HG02759 (cell line): Measurements from ENCODE around the gene ZNF281.
"Not testable (repeated sequence)": the region's sequence is repeated elsewhere in the genome, so short reads cannot be mapped to it uniquely, and the experiment has no call there.

Experiments
- ATAC-seq: cut with Tn5 transposase; IDR thresholded peaks from one replicate; pipeline ENCODE4 v1.9.1; 2021; ENCODE audit warnings: mild to moderate bottlenecking, moderate library complexity; ENCODE audit not compliant: unreplicated experiment

Gene ZNF281, protein sequence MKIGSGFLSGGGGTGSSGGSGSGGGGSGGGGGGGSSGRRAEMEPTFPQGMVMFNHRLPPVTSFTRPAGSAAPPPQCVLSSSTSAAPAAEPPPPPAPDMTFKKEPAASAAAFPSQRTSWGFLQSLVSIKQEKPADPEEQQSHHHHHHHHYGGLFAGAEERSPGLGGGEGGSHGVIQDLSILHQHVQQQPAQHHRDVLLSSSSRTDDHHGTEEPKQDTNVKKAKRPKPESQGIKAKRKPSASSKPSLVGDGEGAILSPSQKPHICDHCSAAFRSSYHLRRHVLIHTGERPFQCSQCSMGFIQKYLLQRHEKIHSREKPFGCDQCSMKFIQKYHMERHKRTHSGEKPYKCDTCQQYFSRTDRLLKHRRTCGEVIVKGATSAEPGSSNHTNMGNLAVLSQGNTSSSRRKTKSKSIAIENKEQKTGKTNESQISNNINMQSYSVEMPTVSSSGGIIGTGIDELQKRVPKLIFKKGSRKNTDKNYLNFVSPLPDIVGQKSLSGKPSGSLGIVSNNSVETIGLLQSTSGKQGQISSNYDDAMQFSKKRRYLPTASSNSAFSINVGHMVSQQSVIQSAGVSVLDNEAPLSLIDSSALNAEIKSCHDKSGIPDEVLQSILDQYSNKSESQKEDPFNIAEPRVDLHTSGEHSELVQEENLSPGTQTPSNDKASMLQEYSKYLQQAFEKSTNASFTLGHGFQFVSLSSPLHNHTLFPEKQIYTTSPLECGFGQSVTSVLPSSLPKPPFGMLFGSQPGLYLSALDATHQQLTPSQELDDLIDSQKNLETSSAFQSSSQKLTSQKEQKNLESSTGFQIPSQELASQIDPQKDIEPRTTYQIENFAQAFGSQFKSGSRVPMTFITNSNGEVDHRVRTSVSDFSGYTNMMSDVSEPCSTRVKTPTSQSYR

DNA sequence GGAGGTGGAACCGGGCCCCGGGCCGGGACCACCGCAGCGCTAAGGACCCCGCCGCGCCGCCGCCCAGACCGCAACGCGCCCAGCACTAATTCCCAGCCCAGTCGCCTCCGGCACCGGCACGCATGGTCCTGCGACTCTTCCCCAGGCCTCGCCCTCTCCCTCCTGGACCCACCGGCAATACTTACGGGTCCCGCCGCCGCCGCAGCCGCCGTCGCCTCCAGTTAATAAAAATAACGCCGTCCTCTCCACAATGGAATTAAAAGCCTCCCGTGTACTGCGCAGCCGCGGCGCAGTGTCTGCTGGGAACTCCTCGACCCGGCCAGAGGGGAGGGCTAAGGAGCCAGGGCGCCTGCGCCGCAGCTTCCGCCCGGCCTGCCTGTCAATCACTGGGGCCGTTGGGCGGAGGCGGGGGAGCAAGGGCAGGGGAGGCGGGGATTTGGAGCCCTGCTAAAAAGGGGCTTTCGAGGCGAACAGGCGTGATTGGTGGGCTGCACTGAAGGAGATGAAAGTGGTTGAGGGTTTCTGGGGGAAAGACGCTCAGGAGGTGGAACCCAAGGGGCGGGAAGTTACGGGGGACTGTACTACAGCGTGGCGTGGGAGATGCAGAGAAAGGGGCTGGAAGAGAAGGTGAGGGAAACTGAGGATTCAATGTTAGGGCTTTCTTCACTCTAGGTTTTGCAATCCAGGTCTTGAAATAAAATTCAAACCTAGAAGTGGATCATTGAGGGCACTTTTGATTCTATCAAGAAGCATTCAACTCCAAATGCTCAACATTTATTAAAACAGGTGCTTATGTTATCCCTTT lies at the start of gene ZNF281:
ZNF281 (minus strand) TSS at position 276 of the 805 bp plus-strand sequence. CDS start 331 bp downstream, outside the sequence.
- ATAC-seq: peak; percentile 97

DNA sequence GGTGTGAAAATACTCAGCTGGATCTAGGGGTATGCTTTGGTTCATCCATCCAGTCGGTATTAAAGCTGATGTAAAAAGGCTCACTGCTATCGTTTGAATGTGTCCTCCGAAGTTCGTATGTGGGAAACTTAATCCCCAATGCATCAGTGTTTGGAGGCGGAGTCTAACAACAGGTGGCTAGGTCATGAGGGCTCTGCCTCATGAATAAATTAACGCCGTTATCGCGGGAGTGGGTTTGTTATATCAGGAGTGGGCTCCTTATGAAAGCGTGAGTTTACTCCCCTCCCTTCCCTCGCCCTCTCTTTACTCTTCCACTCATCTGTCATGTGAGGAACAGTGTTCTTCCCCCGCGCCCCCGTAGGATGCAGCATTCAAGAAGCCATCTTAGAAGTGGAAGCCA lies 48.9 kb upstream of the ZNF281 start:
- no peak for ATAC-seq

DNA sequence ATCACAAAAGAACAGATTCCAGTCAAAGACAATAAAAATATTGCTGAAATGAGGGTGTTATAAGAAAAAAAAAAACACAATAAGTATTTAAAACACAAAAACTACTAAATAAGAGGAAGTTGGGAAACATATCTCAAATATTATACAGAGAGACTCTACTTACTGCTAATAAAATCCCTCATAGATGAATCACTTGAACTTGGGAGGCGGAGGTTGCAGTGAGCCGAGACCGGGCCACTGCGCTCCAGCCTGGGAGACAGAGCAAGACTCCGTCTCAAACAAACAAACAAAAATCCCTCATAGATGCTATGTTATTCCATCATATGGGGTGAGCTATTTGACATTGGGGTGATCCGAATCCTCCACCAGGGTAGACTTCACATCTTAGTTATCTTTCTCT lies 48.0 kb upstream of the ZNF281 start:
- no peak for ATAC-seq

DNA sequence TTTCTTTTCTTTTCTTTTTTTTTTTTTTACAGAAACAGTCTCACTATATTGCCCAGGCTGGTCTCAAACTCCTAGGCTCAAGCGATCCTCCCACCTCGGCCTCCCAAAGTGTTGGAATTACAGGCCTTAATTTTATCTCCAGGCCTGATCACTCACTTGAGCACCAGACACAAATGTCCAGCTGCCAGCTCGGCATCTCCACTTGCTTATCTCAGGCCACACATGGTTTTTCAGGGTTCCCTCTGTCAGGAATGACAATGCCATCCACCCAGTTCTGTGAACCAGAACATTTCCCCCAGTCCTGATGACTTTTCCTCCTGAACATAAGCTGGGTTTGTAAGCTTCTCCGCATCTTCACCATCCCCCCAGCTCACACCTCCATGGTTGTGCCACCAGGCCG lies 44.6 kb upstream of the ZNF281 start:
- no peak for ATAC-seq

DNA sequence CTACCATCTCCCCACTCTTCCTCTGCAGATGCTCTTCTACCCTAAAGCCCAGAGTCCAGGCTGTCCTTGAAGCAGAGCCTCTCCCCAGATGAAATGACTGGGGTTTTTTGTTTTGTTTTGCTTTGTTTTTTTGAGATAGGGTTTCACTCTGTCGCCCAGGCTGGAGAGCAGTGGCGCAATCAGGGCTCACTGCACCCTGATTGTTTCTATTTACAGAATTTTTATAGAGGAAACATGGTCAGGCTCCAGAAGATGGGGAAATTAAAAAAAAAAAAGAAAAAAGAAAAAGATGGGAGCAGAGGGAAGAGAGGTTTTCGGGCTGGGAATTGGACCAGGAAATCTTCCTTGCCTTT lies 43.7 kb upstream of the ZNF281 start:
- no peak for ATAC-seq

DNA sequence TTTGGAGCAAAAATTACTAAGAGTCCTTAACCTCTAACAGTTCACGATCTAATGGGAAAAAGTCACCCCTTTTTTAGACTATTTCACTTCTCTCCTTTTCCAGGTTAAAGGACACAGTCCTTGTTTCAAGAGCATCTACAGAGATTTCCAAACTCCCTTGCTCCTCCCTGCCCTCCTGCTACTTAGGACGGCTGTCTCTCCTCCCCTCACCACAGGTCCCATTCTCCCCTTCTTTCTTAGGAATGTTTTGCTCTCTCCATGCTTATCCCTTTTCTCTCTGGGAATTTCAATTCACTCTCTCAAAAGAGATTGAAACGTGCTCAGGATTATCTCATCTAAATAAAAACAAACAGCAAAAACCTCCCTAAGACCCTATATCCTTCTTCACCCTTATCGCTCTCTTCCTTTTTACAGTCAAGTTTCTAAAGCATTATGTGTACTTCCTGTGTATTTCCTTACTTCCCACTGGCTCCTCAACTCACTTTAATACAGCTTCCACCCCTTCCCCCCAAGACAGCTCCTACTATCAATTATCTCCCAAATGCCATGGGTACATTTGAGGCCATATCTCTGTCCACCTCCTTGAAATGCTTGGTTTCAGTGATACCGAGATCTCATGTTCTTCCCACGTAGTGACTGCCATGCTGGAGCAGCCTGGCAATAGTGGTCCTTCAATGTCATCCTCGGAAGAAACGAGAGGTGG lies 43.2 kb upstream of the ZNF281 start:
- no peak for ATAC-seq

DNA sequence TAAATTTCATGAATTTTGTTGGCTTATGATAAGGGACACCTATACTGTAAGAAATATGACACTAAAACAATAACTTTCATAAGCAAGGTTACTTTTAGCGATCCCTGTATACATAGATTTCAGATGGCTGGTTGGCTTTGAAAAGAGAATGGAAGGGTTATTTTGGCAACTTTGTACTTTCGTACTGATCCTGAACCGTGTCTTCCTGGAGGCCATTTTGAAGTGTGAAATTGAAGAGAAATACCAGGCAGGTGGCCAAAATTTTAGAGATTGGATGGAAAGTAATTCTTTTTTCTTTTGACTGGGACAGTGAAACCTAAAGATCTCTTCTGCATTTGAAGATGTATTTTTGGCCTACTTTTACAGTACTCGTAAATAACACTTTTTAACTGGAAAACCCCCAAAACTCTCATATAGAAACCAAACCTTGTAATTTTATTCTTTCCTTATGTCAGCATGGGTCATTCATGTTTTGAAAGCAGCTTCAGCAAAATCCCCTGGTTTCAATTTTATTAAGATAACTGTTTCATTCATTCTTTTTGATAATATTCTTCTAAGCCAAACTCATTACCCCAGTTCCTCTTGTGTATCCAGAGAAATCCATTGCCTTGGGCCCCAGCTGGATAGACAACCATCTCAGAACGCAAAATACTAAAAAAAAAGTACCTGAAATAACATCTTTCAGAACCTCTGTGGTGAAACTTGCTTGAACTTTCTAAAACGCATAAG lies 38.4 kb upstream of the ZNF281 start:
- ATAC-seq: peak; percentile 90

DNA sequence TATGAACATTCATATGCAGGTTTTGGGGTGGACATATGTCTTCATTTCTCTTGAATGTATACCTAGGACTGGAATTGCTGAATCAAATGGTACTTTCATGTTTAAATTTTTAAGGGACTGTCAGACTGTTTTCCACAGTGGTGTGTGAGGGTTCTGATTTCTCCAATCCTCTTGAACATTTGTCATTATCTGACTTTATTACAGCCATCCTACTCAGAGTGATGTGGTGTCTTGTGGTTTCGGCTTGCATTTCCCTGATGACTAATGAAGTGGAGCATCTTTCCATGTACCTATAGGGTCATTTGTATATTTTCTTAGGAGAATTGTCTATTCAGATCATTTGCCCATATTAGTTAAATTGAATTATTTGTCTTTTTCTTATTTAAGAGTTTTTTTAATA lies 35.4 kb upstream of the ZNF281 start:
- no peak for ATAC-seq

DNA sequence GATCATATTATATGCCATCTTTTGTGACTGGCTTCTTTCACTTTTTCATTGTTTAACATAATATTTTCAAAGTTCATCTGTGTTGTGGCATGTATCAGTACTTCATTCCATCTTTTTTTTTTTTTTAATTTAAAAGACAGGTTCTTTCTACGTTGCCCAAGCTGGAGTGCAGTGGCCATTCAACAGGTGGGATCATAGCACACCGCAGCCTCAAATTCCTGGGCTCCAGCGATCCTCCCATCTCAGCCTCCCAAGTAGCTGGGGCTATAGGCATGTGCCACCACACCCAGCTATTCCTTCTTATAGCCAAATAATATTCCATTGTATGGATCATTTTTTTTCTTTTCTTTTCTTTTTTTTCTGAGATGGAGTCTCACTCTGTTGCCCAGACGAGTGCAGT lies 34.6 kb upstream of the ZNF281 start:
- no peak for ATAC-seq

DNA sequence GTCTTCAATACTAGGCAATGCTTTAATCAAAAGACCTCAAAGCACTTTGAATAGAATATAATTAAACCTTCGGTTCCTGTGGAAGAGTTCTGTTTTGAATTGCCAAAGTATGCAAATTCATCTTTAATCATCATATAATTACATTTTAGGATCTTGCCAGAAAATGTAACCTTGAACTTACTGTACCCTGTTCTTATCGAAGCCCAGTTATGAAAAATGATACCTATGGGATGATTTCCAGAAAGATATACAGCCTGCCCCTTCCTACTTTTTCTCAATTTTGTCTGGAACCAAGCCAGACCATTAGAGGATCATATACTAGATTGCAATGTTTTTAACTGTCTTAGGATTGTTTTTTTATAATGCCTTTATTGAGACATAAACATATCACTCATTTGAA lies 34.0 kb upstream of the ZNF281 start:
- no peak for ATAC-seq

DNA sequence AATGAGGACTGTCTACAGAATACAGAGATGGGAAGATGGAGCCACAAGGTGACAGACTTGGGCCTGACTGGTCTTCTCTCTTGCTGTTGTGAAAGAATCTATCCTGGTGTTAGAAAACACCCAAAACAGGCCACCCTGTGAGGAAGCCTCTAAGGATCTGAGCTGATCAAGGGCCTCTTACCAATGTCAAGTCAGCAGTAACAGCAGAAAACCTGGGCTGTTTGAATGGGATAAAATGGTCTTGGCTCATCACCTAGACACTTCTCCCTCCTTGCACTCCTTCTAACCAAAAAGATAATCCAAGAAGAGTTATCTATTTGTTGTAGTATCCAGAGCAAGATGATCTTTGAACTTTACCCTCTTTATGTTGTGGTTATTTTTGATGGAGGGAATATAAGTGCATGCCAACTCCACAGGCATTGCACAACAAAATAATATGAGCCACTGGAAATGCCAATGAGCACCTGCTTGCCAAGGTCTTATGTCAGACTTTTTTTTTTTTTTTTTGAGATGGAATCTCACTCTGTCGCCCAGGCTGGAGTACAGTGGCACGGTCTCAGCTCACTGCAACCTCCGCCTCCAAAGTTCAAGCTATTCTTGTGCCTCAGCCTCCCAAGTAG lies 32.8 kb upstream of the ZNF281 start:
- ATAC-seq: no peak

DNA sequence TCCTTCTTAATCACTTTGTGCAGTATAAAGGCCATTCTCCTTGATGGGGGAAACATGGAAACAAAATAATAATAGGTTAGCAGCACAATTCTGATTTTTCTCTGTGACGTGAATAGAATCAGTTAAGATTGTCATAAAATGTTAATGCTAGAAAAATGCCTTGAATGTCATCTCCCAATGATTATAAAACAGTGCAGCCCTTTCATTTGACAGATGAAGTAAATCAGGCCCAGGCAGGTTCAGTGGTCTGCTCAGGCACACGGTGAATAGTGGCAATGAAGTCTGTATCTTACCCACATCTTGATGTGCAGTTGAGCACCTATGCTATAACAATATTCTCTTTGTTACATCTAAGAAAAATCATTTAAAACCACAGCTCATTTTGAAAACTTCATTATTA lies 32.2 kb upstream of the ZNF281 start:
- no peak for ATAC-seq

DNA sequence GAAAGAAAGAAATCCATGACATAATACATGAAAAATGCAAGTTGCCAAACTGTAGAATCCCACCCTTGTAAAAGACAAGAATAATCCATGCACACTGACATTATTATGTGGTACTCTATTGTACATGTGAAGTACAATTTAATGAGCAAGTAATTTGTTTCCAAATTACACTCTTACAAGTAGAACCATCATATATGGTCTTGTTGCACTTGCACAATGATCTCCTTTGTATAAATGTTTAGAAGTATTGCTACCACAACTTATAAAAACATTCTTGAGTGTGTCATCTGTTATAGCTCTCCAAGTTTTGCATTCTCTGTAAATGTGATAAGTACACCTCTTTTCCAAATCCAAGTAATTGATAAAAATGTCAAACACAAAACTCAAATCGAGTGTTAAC lies 29.1 kb upstream of the ZNF281 start:
- ATAC-seq: no peak

DNA sequence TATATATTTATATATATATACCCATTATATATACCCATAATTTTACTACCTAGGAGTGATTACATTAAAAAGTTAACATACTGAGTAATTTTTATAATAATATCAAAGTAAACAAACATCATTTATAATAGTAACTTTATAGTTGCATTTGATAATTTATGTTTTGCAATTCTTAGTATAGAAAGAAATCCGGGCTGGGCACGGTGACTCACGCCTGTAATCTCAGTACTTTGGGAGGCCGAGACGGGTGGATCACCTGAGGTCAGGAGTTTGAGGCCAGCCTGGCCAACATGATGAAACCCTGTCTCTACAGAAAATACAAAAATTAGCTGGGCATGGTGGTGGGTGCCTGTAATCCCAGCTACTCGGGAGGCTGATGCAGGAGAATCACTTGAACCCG lies 28.6 kb upstream of the ZNF281 start:
- ATAC-seq: not testable (repeated sequence)

DNA sequence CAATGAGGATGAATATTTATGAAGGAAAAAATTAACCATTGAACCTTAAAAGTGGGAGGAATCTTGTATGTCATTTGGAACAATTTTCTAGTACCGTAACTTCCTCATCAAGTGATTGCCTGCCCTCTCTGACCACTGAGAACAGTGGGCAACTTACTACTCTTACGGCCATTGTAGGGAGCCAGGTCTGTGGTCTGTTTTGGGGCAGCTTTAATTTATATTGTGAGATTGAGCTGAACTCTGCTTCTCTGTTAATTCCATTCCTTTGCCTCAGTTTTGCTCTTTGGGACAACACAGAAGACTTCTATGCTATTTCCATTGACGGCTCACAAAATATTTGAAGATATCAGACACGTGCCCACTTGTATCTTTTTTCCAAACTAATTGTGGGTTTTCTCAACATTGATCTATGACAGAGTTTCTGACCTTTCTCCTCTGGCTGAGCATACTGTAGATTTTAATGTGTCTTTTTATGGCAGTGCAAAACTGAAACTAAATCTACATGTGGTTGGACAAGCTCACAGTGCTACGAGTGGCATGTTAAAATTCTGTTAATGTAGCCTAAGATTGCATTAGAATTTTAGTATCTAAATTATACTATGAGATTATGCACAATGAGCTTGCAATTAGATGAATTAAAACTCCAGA lies 27.8 kb upstream of the ZNF281 start:
- ATAC-seq: peak; percentile 80

DNA sequence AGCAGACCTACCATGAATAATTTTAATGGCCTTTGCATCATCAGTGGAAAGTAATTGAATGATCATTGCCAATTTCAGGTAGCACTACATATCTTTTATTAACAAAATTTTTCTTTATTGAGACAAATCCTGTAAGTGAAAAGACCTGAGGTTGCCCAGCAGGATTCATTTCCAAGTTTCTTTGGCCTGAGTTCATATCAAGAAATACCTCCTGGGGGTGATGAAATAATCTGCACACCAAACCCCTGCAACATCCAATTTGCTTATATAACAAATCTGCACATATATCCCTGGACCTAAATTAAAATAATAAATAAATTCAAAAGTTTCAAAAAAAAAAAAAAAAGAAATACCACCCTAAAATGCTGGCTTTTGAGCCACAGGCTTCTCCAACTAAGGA lies 27.3 kb upstream of the ZNF281 start:
- no peak for ATAC-seq

DNA sequence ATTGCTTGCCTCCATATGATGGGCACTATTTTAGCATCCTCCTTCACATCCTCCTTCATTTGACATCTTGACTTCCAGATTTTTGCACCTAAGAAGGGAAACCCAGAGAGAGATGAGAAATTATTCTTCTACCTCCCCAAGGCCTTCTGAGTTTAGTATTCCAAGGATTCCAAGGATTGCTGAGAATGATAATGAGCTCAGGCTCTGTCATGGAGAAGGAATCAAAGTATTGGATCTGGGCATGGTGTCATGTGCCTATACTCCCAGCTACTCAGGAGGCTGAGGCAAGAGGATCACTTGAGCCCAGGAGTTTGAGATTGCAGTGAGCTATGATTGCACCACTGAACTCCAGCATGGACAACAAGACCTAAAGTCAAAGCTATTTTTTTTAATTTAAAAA lies 26.6 kb upstream of the ZNF281 start:
- ATAC-seq: no peak

DNA sequence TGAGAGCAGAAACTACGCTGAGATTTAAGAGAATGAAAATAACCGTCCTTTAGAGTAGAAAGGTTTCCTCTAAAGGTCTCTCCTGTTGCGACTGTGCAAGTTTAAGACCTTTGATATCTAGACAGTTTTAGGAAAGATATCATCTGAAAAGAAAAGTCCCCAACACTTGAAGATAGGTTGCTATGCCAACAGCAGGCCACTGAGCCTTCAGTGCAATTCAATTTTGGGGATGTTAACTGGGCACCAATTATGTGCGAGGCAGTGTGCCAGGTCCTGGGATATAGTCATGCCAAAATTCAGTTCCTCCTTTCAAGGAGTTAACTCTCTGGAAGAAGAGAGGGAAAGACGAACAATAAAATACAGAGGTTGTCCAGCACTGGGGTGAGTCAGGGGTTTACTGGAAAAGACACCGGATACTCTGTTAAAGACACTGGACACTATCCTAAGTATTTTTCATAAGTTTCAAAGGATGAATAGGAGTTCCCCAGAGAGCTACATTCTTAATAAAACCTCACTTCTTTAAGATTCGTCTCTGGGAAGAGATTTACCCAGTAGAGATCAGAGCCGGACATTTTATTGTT lies 25.5 kb upstream of the ZNF281 start:
- no peak for ATAC-seq

DNA sequence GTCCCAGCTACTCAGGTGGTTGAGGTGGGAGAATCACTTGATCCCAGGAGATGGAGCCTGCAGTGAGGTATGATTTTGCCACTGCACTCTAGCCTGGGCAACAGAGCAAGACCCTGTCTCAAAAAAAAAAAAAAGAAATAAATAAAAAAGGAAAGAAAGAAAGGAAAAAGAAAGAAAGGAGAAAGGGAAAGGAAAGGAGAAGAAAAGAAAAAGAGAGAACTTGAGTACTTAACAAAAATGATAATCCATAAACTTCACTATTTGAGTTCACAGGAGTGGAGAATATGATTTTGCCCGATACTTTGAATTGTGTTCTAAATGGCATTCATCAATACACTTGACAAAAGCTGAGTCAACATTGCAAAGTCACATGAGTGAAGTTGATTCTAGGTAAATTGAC lies 23.8 kb upstream of the ZNF281 start:
- ATAC-seq: no peak
